OCI-LY7 (cell line): ENCODE data around the gene RAB40C. TPM values are rescaled to one million over a fixed set of nuclear protein-coding genes. Genes with fewer than 3 reads are reported as not detected.

ENCODE experiments used
- BruUV-seq: library from RNA; stranded (reverse); fragments of 400-500 nt; replicated peaks from 2 replicates; lab custom pipeline; 2021; lab: Mats Ljungman, UMichigan
- CTCF ChIA-PET: fragments of 300-600 bp; sonication (Branson Sonifier 250); formaldehyde crosslinking; loops from one replicate; lab custom pipeline; 2022; ENCODE audit warnings: antibody characterized with exemption; ENCODE audit not compliant: unreplicated experiment; lab: Charles Lee
- POLR2A ChIA-PET: fragments of 300-600 bp; sonication (Branson Sonifier 250); formaldehyde crosslinking; loops from one replicate; lab custom pipeline; 2022; ENCODE audit warnings: antibody characterized with exemption; lab: Charles Lee
- DNase-seq: peaks from one replicate; pipeline ENCODE4 v3.0.0-alpha.2; 2015; ENCODE audit warnings: low spot score
- H2AFZ ChIP-seq: fragments of 200-600 bp; sonication (generic), shearing (Covaris generic); 2 replicates; pipeline ENCODE4 v1.6.1; 2014; ENCODE audit warnings: mild to moderate bottlenecking, antibody characterized with exemption, low read length, moderate library complexity
- H3K27ac ChIP-seq: fragments of 200-600 bp; sonication (generic); 2 replicates; pipeline ENCODE4 v1.5.1; 2014; ENCODE audit warnings: mixed run types, low read depth, mild to moderate bottlenecking, moderate library complexity, low read length, inconsistent platforms; ENCODE audit not compliant: poor library complexity, severe bottlenecking
- H3K36me3 ChIP-seq: fragments of 200-600 bp; sonication (generic); 2 replicates; pipeline ENCODE4 v1.6.1; 2014; ENCODE audit warnings: mild to moderate bottlenecking, antibody characterized with exemption, low read length, moderate library complexity, mixed read lengths; ENCODE audit not compliant: insufficient read depth
- H3K4me1 ChIP-seq: fragments of 200-600 bp; sonication (generic); 2 replicates; pipeline ENCODE4 v1.5.1; 2014; ENCODE audit warnings: mild to moderate bottlenecking, low read length; ENCODE audit not compliant: insufficient read depth, poor library complexity, severe bottlenecking
- H3K4me2 ChIP-seq: fragments of 200-600 bp; sonication (generic); 2 replicates; pipeline ENCODE4 v1.6.1; 2014; ENCODE audit warnings: mild to moderate bottlenecking, low read length
- H3K4me3 ChIP-seq: fragments of 200-600 bp; sonication (generic); 2 replicates; pipeline ENCODE4 v1.5.1; 2014; ENCODE audit warnings: mild to moderate bottlenecking, low read depth, low read length; ENCODE audit not compliant: poor library complexity, severe bottlenecking
- H3K79me2 ChIP-seq: fragments of 200-600 bp; sonication (generic); 2 replicates; pipeline ENCODE4 v1.6.1; 2016; ENCODE audit warnings: low read depth, mild to moderate bottlenecking, low read length, moderate library complexity, mixed read lengths; ENCODE audit not compliant: insufficient read depth
- H3K9me2 ChIP-seq: fragments of 200-600 bp; sonication (generic); 2 replicates; pipeline ENCODE4 v1.6.1; 2016; ENCODE audit warnings: mild to moderate bottlenecking, low read length, mixed read lengths; ENCODE audit not compliant: insufficient read depth
- H3K9me3 ChIP-seq: fragments of 200-600 bp; sonication (generic); 2 replicates; pipeline ENCODE4 v1.6.1; 2014; ENCODE audit warnings: mild to moderate bottlenecking, mixed run types, low read length, mixed read lengths
- H4K20me1 ChIP-seq: fragments of 200-600 bp; sonication (generic); 2 replicates; pipeline ENCODE4 v1.6.1; 2014; ENCODE audit warnings: mild to moderate bottlenecking, antibody characterized with exemption, low read length, moderate library complexity, mixed read lengths; ENCODE audit not compliant: insufficient read depth
- EZH2phosphoT487 ChIP-seq: fragments of 200-600 bp; sonication (generic); IDR thresholded peaks from 2 replicates; pipeline ENCODE4 v1.6.1; 2018; ENCODE audit warnings: low read depth, borderline replicate concordance, mild to moderate bottlenecking, mixed run types, antibody characterized with exemption, low read length, moderate library complexity, mixed read lengths
- intact Hi-C: fragments of 100-400 bp; cut with micrococcal nuclease; formaldehyde crosslinking; loops from one replicate; pipeline ENCODE4 v1.10.0; 2022; ENCODE audit not compliant: unreplicated experiment
- total RNA-seq, 2 experiments: library from RNA; depleted of rRNA in 1 of 2; stranded (reverse); fragments of >200 nt in 1 of 2; shearing (Covaris generic) in 1 of 2; gene quantifications; 2 replicates each; pipeline ENCODE4 v1.2.3, GENCODE V29; 2014 to 2022
- TF ChIP-seq, protein P1 (sequence below): fragments of 200-600 bp; sonication (generic); conservative IDR thresholded peaks from 2 replicates; pipeline ENCODE4 v1.5.1; 2014; ENCODE audit warnings: mild to moderate bottlenecking, antibody characterized with exemption, low read length, moderate library complexity, mixed read lengths

Gene RAB40C
- total RNA-seq, 2 experiments from 2014 or later = 19.3 to 20.9 TPM

DNA sequence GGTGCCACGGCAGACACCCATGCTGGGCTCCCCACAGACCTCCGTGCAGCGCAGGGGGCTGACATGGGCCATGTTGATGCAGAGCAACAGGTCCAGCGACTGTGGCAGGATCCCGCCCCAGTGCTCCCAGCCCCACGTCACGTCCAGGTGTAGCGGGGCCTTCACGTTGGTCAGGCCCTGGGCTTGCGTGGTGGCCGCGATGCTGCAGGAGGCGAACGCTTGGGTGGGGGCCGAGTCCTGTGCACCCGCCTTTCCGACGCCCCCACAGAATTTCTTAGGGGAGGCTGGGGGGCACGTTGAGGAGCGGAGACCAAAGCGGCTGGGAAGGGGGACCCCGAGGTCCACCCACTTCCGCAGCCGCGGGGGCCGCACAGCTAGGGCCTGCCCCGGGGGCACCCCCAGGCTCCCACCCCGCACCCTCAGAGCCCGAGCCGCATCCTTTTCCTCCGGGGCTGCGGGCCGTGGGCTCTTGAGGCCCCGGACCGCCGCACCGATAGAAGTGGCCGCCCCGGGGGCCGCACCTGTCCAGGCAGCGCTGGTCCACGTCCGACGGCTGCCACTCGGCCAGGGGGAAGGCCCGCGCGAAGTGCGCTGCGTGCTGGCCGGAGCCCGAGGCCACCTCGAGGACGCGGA, 45.8 kb downstream of the RAB40C start:
- Histone ChIP-seq H2AFZ (peak overlapping the region; percentile 47), H3K36me3 (peaks cover 8% of the 10 kb centered on the region; the same call in 1 of the 2 replicates), H3K9me3 (no peaks in the 10 kb centered on the region), H3K27ac (peak overlapping the region; percentile 77), H3K4me1 (peaks cover 39% of the 10 kb centered on the region), H4K20me1 (no peaks in the 10 kb centered on the region), H3K4me2 (peak overlapping the region; percentile 88), H3K79me2 (peaks cover 8% of the 10 kb centered on the region; the same call in 1 of the 2 replicates), H3K4me3 (peak overlapping the region; percentile 87), H3K9me2 (no peaks in the 10 kb centered on the region)
- TF ChIP-seq, protein P1, sequence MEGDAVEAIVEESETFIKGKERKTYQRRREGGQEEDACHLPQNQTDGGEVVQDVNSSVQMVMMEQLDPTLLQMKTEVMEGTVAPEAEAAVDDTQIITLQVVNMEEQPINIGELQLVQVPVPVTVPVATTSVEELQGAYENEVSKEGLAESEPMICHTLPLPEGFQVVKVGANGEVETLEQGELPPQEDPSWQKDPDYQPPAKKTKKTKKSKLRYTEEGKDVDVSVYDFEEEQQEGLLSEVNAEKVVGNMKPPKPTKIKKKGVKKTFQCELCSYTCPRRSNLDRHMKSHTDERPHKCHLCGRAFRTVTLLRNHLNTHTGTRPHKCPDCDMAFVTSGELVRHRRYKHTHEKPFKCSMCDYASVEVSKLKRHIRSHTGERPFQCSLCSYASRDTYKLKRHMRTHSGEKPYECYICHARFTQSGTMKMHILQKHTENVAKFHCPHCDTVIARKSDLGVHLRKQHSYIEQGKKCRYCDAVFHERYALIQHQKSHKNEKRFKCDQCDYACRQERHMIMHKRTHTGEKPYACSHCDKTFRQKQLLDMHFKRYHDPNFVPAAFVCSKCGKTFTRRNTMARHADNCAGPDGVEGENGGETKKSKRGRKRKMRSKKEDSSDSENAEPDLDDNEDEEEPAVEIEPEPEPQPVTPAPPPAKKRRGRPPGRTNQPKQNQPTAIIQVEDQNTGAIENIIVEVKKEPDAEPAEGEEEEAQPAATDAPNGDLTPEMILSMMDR = no peak
- no peak for TF ChIP-seq EZH2phosphoT487
- ChIA-PET CTCF (interaction anchor here (0.5 kb wide), 1 partner anchor 252 kb away, joined by 4 read pairs; no protein-coding TSS in a partner anchor), POLR2A (interaction anchor here (1.0 kb wide), 1 partner anchor 43 kb away, joined by 3 read pairs; no protein-coding TSS in a partner anchor)
- no TSS peak for BruUV-seq
- intact Hi-C loops = loop anchor here (1.0 kb wide), 2 partner anchors 32 to 46 kb away; no protein-coding TSS in a partner anchor
- DNase-seq = no peak

DNA sequence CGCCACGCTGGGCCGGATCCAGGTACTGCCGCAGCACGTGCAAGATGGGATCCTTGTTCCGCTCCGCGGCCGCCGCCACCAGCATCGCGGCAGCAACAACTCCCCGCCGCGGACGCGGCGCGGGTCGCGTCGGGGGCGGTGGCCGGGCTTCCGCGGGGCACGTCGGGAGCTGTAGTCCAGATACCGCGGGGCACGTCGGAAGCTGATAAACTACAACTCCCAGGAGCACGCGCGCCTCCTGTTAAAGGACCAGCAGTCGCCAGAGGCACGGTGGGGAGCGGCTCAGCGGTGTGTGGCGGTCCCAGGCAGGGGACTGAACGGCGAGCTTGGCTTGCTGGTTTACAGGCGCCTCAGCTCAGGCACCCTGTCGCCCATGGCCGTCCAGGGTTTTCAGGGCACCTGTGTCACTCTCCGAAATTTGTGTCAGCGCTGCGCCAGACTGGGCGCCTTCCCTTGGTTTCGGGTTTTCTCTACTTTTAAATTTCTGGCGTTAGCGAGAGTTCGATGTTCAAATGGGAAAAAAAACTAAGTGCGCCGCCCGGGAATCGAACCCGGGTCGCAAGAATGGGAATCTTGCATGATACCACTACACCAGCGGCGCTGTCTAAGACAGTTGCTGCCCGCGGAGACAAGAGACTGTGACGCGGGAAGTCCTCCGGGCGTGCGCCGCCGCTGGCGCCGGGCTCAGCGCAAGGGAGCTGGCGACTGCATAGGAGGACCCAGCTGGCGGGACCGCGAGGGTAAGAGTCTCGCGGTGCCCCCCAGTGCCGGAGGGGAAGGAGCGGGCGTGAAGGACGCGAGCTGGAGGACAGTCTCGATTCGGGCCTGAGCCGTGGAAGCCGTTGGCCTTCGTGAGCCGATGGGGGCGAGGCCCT, 46.6 kb downstream of the RAB40C start, which contains the start of gene METTL26:
Gene METTL26, minus strand, starts transcription at position 100 of the 875 bp plus-strand sequence. Its CDS starts 15 bp downstream, at position 85.
- no peak for TF ChIP-seq EZH2phosphoT487
- TF ChIP-seq, protein P1 = no peak
- H2AFZ ChIP-seq = peak within 1 kb of the TSS; percentile 47
- H4K20me1 ChIP-seq = no peaks in the 10 kb centered on the region
- H3K4me3 ChIP-seq = peak within 1 kb of the TSS; percentile 87
- peak; percentile 96 for DNase-seq
- peaks cover 8% of the 10 kb centered on the region; the same call in 1 of the 2 replicates for H3K79me2 ChIP-seq
- CTCF ChIA-PET = interaction anchor here (0.5 kb wide), 1 partner anchor 253 kb away, joined by 4 read pairs; no protein-coding TSS in a partner anchor
- peaks cover 8% of the 10 kb centered on the region; the same call in 1 of the 2 replicates for H3K36me3 ChIP-seq
- peaks cover 46% of the 10 kb centered on the region for H3K4me1 ChIP-seq
- POLR2A ChIA-PET = interaction anchor here (0.6 to 1.0 kb wide), 2 partner anchors 43 to 385 kb away, joined by 3 to 5 read pairs; no protein-coding TSS in a partner anchor
- no peaks in the 10 kb centered on the region for H3K9me3 ChIP-seq
- intact Hi-C loops = loop anchor here (1.0 kb wide), 2 partner anchors 31 to 47 kb away; no protein-coding TSS in a partner anchor
- peak within 1 kb of the TSS; percentile 77 for H3K27ac ChIP-seq
- no peaks in the 10 kb centered on the region for H3K9me2 ChIP-seq
- H3K4me2 ChIP-seq = peak within 1 kb of the TSS; percentile 88
- BruUV-seq = no TSS peak
